Fibroblast of lung (primary cell): Measurements from ENCODE around the gene C9orf50. TPM values are rescaled to one million over a fixed set of nuclear protein-coding genes. Genes with fewer than 3 reads are reported as not detected.

Experiments used
- DNase-seq, 2 donors: peaks; one replicate each; pipeline versions ENCODE4 v3.0.0 to v3.0.0-alpha.2; 2010; ENCODE audit warnings: low read depth in 2 of 2
- H2AFZ ChIP-seq: 2 replicates; pipeline ENCODE4 v1.5.1; 2012; ENCODE audit warnings: low read length, control low read depth, inconsistent platforms
- H3K27ac ChIP-seq: 2 replicates; pipeline ENCODE4 v1.5.1; 2011; ENCODE audit warnings: low read length, control low read depth; ENCODE audit not compliant: insufficient read depth
- H3K27me3 ChIP-seq: 2 replicates; pipeline ENCODE4 v1.5.1; 2011; ENCODE audit warnings: mild to moderate bottlenecking, low read length; ENCODE audit not compliant: control insufficient read depth, insufficient read depth
- H3K36me3 ChIP-seq: 2 replicates; pipeline ENCODE4 v1.5.1; 2011; ENCODE audit warnings: low read length; ENCODE audit not compliant: control insufficient read depth, insufficient read depth
- H3K4me1 ChIP-seq: 2 replicates; pipeline ENCODE4 v1.5.1; 2011; ENCODE audit warnings: low read length; ENCODE audit not compliant: control insufficient read depth, insufficient read depth; ENCODE audit errors: extremely low read depth
- H3K4me2 ChIP-seq: 2 replicates; pipeline ENCODE4 v1.5.1; 2011; ENCODE audit warnings: low read length, control low read depth; ENCODE audit not compliant: insufficient read depth; ENCODE audit errors: extremely low read depth
- H3K4me3 ChIP-seq, 4 experiments: fragments of 200-600 bp in 1 of 4; sonication (generic) in 1 of 4; replicated peaks in 1 of 4; 2 replicates each; pipeline ENCODE4 v1.5.1; 2011 to 2016; ENCODE audit warnings: low read length in 4 of 4, low read depth in 3 of 4, mild to moderate bottlenecking in 3 of 4, control low read depth in 2 of 4, inconsistent platforms in 1 of 4, mixed read lengths in 1 of 4; ENCODE audit not compliant: insufficient read depth in 1 of 4; ENCODE audit errors: control extremely low read depth in 1 of 4
- H3K79me2 ChIP-seq: 2 replicates; pipeline ENCODE4 v1.5.1; 2012; ENCODE audit warnings: mild to moderate bottlenecking, low read length, inconsistent platforms; ENCODE audit not compliant: control insufficient read depth, insufficient read depth
- H3K9ac ChIP-seq: 2 replicates; pipeline ENCODE4 v1.5.1; 2011; ENCODE audit warnings: mild to moderate bottlenecking, low read length, control low read depth; ENCODE audit not compliant: insufficient read depth
- H3K9me3 ChIP-seq: 2 replicates; pipeline ENCODE4 v1.5.1; 2012; ENCODE audit warnings: low read depth, low read length; ENCODE audit not compliant: control insufficient read depth, insufficient read depth
- H4K20me1 ChIP-seq: 2 replicates; pipeline ENCODE4 v1.5.1; 2011; ENCODE audit warnings: low read length; ENCODE audit not compliant: control insufficient read depth, insufficient read depth; ENCODE audit errors: extremely low read depth
- CTCF ChIP-seq, 2 donors: IDR thresholded peaks in 1 of 2; conservative IDR thresholded peaks in 1 of 2; 1 replicate in 1 of 2; 2 replicates in 1 of 2; pipeline ENCODE4 v1.5.1; 2011 to 2012; ENCODE audit warnings: low read length in 2 of 2, control low read depth in 1 of 2, inconsistent platforms in 1 of 2, low read depth in 1 of 2, mild to moderate bottlenecking in 1 of 2
- EZH2 ChIP-seq: IDR thresholded peaks from 2 replicates; pipeline ENCODE4 v1.5.1; 2012; ENCODE audit warnings: low read length, control low read depth, mild to moderate bottlenecking; ENCODE audit errors: missing control alignments
- polyA plus RNA-seq, 2 donors: library from polyadenylated mRNA; depleted of rRNA in 1 of 2; stranded (reverse) in 1 of 2; unstranded in 1 of 2; fragments of >200 nt; gene quantifications; 2 replicates each; pipeline ENCODE4 v1.2.1, GENCODE V29; 2011 to 2012; ENCODE audit warnings: missing spikeins in 1 of 2
- total RNA-seq: library from RNA; depleted of rRNA; stranded (reverse); fragments of >200 nt; gene quantifications from 2 replicates; pipeline ENCODE4 v1.2.1, GENCODE V29; 2014

The C9orf50 gene
- total and polyA plus RNA-seq, 2 donors (not counting 1 experiment from before 2014, with no cell fraction given) = 0.16 to 0.17 TPM

- H3K27ac ChIP-seq = peak overlapping the region; percentile 23
Observed at GRCh38 chr9:129606161-129607026, 14.5 kb downstream of the C9orf50 start.

GRCh38 chr9:129604766-129605163 is 16.1 kb downstream of the C9orf50 start:
- H3K4me2 ChIP-seq = no peak overlapping the region
- TF ChIP-seq EZH2 = no peak
- TF ChIP-seq CTCF (conservative IDR thresholded peaks at IDR 0.05 in 1 of 2, IDR thresholded peaks at IDR 0.05 in 1 of 2; ENCODE audit: low read depth in 1 of 2, low read length in 2 of 2) = no peak
- H4K20me1 ChIP-seq = no peaks in the 10 kb centered on the region
- no peaks in the 10 kb centered on the region for H3K79me2 ChIP-seq
- no peak overlapping the region for H2AFZ ChIP-seq
- no peak for DNase-seq
- H3K36me3 ChIP-seq = no peaks in the 10 kb centered on the region
- peaks cover 17% of the 10 kb centered on the region for H3K4me1 ChIP-seq
- H3K27ac ChIP-seq = no peak overlapping the region
- H3K9ac ChIP-seq = no peak overlapping the region
- H3K27me3 ChIP-seq = no peaks in the 10 kb centered on the region
- H3K4me3 ChIP-seq = no peak overlapping the region
- no peaks in the 10 kb centered on the region for H3K9me3 ChIP-seq

More at GRCh38 chr9:129606161-129607026, 14.5 kb downstream of the C9orf50 start:
- Histone ChIP-seq H4K20me1 (no peaks in the 10 kb centered on the region), H3K4me2 (no peak overlapping the region), H3K9me3 (no peaks in the 10 kb centered on the region), H3K79me2 (no peaks in the 10 kb centered on the region), H3K27me3 (no peaks in the 10 kb centered on the region), H2AFZ (no peak overlapping the region), H3K4me3 (no peak overlapping the region), H3K9ac (no peak overlapping the region), H3K4me1 (peaks cover 21% of the 10 kb centered on the region), H3K36me3 (no peaks in the 10 kb centered on the region)
- DNase-seq = no peak
- TF ChIP-seq CTCF (conservative IDR thresholded peaks at IDR 0.05 in 1 of 2, IDR thresholded peaks at IDR 0.05 in 1 of 2; ENCODE audit: low read depth in 1 of 2, low read length in 2 of 2) = no peak
- TF ChIP-seq EZH2 = no peak

GRCh38 chr9:129604056-129604765 is 16.7 kb downstream of the C9orf50 start:
- Histone ChIP-seq H3K27me3 (no peaks in the 10 kb centered on the region), H2AFZ (no peak overlapping the region), H3K4me1 (peaks cover 13% of the 10 kb centered on the region), H3K9ac (no peak overlapping the region), H3K4me2 (no peak overlapping the region), H3K36me3 (no peaks in the 10 kb centered on the region), H4K20me1 (no peaks in the 10 kb centered on the region), H3K79me2 (no peaks in the 10 kb centered on the region), H3K27ac (no peak overlapping the region), H3K9me3 (no peaks in the 10 kb centered on the region), H3K4me3 (no peak overlapping the region)
- DNase-seq = no peak
- TF ChIP-seq EZH2 (no peak), CTCF (conservative IDR thresholded peaks at IDR 0.05 in 1 of 2, IDR thresholded peaks at IDR 0.05 in 1 of 2; ENCODE audit: low read depth in 1 of 2, low read length in 2 of 2) (no peak)
